Tongue (tissue), 2 donors: ENCODE data around the gene SYT13. TPM values are rescaled to one million over a fixed set of nuclear protein-coding genes. Genes with fewer than 3 reads are reported as not detected.

Experiments
- DNase-seq: peaks from one replicate; pipeline ENCODE4 v3.0.0-alpha.2; 2015
- total RNA-seq: library from RNA; depleted of rRNA; stranded (reverse); fragments of >200 nt; gene quantifications from one replicate; pipeline ENCODE4 v1.2.3, GENCODE V29; 2014

Gene SYT13
- total RNA-seq, 1 donor from 2014 or later = 1.5 TPM

DNA sequence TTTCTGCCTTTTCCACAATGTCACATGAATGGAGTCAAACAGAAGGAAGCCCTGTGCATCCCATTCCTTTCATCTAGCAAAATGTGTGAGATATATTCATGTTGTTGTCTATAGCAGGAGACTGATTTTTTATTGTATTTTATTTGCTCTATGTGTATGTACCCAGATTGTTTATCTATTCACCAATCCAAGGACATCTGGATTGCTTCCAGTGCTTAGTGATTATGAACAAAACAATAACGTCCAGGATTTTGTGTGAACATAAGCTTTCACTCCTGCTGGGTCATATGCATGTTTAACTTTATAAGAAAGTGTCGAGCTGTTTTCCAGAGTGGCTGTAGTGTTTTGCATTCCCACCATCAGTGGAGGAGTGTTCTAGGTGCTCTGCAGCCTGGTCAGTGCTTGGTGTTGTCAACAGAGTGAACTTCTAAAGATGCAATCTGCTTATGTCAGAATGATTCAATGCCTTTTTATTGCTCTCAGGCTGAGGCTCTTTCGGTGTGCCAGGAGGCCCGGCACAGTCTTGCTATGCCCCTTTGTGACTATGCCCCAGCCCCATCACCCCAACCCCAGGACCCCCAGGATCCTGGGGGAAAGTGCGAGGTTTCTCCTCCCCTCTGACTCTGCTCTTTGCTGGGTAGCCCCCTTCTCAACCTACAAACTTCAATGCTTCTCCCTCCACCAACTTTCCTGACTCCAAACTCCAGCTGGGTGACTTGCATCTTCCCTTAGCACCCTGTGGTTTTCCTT is 19.9 kb upstream of the SYT13 start:
- DNase-seq = no peak

DNA sequence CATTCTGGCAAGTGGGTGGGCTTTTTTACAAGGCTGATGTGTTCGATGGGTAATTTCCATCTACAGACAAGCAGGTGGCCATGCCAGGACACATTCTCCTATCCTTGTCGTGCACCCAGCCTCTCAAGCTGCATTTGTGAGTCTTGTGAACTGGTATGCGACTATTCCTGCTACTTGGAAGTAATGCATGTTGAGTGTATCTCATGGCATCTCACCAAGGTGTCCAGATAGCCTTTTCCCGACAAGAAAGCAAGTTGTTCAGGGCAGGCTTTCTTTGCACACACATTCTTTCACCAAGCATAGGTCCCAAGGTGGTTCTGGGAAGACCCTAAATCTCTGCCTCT is 18.8 kb upstream of the SYT13 start:
- DNase-seq = no peak

DNA sequence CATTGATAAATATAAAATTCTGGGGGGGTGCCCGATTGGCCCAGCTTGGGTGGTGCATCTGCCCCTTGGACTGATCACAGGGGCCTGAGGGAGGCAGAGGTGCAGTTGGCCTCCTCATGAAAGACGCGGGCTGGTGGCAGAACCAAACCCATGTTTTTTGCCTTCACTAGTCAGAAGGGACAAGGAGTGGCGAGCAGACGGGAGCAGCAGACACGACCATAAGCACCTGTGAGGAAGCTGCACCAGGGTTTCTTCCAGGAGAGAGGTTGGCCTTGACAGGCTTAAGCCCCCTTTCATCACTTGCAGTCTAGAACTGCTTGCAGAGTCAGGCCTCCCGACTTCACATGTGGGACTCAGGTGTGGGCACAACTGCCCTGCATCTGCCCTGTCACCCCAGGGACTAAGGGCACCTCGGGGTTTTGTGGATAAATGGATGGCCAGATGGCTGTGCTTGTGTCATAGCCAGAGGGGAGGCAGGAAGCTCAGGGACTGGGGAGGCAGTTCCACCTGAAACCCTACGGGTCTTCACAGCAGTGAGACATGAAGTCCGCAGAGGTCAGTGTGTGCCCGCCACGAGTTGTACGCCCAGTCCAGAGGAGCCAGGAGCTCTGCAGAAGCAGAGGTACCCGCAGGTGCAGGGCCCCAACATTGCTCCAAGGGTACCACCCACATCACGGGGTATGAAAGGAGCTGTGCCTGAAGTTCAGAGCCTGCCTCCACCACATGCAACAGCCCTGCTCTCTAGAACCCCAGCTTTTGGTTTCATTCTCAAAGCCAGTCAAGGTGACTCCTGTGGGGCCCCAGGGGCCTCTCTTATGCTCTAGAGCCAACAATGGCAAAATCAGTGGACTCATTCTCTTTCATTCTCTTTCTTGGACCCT is 18.2 kb upstream of the SYT13 start:
- no peak for DNase-seq

DNA sequence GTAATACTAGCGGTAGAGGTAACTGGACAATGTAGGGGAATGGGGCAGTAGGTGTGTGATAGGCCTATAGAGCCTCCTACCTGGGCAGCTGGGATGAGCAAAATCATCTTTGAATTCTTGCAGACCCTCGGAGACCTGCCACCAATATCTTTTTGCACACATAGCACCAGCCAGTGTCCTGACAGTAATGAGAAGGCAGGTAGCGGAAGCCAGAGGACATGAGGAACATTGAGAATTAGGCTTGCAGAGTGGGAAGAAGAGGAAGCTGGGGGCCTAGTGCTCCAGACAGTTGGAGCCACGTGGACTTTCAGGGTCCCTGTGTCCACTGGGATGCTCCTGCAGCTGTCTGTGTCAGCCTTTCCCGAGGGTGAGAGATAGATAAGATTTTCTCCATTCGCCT is 17.2 kb upstream of the SYT13 start:
- DNase-seq = no peak

DNA sequence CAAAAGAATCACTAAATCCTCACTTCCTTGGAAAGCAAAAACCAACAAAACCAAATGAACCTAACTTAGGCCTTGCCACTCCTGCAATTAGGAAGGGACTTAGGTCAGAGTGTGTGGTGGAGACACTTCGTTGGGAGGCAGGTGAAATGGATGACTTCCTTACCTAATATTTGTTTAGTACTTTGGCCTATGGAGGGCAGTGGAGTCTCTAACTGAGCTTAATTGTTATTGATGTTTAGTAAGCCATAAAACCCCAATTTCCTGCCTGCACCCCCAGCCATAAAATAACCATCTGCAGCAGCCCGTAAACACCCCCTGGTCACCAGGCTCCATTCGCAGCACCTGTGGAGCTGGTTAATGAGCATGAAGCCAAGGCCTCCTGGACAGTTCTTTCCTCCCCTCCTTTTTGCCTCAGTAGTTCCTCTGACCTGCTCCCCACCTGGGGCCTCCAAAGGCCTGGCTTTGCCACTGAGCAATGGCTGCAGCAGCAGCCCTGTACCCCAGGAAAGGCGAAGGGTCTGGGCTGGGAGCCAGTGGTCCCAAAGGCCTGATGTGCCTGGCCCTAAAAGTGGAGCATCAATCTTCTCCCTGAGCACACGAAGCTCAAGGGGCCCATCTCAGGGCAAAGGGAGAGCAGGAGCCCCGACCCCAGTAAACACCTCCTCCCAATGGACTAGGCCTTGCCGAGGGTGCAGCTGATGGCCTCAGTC is 15.6 kb upstream of the SYT13 start:
- DNase-seq = no peak

DNA sequence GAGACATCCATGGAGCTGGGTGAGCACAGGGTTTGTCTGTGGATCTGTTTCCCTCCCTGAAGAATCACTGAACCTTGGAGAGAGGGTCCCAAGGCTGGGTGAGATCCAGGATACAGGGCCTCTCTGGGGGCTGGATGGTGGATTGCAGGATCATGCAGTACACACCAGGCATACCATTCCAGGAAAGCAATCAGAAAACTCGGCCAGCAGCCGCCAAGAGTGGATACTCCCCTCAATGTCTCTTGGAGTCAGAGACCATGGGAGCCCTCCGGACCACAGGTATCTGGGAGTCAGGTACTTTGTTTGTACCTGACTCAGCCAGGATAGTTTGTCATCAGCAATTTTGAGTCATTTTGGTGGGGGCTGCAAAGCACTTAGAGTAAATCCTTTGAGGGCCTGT is 14.6 kb upstream of the SYT13 start:
- DNase-seq = no peak

DNA sequence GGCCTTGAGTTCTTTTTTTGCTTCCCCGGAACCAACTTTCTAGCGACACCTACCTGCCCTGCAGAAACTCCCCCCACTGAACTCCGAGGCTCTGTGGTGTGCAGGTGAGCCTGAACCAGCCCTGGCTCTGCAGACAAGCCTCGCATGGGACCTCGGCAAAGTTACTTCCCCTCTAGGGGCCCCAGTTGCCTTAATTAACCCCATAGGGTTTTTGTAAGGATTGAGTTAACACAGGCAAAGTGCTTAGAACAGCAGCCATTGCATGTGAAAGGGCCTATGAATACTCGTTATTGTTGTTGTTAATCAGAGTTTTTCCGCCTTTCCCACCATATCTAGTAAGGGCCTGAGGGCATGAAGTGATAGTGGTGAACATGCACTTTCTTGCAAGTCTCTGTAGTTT is 12.6 kb upstream of the SYT13 start:
- no peak for DNase-seq

DNA sequence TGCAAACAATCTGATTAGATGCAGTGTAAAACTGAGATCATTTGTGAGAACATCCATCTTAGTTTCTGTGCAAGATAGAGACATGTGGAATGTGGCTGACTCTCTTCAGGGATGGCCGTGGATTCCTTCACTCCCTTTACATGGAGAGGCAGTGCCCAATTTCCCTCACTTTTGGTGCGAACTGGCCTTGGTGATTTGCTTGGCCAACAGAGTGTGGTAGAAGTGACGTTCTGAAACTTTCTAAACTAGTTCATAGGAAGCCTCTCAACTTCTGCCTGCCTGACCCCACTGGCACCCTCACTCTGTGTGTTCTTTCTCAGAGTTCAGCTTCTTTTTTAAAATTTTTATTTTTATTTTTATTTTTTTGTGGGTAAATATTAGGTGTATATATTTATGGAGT is 9.9 kb upstream of the SYT13 start:
- DNase-seq = no peak

DNA sequence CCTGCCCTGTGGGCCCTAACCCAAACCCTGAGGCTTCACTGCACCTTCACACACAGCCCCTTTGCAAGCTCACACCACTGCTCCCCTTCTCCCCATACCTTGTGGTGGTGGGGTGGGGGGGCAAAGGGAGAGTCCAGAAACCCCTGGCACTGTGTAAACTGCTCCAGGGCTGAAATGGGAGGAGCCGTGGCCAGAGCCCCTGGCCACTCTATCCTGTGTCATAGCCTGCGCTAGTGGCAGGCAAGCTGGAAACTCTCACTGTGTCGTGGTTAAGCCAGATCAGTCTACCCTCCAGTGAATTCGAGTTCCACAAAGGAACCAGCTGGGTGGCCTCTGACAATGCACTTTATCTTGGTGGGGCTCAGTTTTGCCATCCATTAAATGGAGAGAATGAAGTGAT is 8.4 kb upstream of the SYT13 start:
- DNase-seq = no peak

DNA sequence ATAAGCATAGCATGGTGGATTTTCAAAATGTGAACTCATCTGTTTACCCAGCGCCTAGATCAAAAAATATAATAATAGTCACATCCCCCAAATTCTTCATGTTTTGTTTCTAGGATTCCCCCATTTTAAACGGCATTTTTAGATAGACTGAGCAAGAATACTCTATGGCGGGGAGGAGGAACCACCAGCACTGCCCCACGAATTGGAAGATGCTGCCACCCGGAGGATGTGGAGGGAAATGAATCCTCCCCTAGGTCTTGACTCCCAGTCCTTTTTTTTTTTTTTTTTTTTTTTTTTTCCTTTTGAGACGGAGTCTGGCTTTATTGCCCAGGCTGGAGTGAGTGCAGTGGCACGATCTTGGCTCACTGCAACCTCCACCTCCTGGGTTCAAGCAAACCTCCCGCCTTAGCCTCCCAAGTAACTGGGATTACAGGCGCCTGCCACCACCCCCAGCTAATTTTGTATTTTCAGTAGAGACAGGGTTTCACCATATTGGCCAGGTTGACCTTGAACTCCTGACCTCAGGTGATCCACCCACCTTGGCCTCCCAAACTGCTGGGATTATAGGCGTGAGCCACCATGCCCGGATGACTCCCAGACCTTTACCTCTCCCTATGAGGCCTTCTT is 7.5 kb upstream of the SYT13 start:
- DNase-seq = peak; percentile 94

DNA sequence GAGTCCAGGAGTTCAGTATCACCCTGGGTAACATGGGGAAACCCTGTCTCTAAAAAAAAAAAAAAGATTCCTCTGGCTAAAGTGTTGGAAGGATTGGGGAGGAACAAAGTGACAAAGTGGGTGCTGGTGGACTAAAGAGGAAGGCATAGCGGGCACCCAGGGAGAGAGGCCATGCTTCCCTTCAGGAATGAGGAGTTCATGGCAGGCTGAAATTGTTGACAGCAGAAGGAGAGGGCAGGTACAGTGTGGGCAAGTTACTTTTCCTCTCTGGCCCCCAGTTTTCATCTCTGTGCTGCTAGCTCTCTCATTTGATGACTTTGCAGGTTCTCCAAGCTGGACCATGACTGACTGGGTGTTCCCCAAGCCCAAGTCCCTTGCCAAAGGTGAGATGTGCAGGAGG is 4.4 kb upstream of the SYT13 start:
- DNase-seq = no peak

DNA sequence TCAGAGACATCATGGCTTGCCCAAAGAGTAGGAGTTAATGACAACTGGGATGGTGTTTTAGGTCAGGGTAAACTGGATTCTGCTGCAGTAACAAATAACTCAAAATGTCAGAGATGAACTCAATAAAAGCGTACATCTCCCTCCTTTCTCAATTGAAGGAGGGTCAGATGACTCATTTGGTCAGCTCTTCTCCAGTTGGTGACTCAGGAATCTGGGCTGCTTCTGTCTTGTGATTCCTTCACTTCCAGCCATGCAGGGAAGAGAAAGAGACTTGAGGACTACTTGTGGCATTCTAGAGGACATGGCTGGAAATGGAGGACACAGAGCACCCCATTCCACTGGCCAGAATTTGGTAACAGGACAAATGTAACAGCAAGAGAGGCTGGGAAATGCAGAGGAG is 3.2 kb upstream of the SYT13 start:
- no peak for DNase-seq

DNA sequence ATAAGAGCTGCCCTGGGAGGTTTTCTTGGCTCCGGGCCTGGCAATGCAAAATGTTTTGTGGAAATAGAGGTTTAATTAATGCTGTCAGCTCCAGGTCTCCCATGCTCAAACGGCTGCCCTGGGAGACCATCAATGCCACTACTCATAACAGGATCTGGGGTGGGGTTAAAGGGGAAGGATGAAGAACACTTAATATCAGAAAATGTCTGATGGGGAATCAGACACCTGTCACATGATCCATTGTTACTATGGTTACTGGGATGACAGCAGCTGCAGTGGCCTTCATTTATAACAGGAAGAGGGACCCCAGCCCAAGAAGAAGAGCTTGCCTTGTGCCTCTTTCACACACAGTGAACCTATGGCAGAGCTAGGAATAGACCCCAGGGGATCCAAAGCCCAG is 2.2 kb upstream of the SYT13 start:
- no peak for DNase-seq

DNA sequence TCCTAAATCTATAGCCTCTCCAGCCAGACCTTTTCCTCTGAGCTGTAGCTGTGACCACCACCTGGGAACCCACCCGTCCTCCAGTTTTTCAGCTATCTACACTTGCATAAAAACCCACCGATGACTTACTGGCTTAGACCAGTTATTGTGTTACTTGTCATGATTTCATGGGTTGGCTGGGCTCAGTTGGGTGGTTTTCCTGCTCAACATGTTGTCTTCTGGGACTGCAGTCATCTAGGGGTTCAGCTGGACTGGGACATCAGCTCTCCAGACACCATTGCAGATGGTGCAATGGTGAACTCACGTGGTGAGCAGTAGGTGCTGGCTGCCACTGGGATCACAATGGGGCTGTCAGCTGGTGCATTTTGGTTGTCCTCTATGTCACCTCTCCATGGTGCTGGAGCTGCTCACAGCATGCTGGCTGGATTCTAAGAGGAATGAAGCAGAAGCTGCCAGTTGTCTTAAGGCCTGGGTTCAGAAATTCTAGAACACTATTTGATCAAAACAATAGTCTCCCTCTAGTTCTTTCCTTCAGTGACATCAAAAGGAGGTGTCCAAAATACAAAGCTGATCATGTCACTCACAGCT is 1.3 kb upstream of the SYT13 start:
- DNase-seq = no peak

DNA sequence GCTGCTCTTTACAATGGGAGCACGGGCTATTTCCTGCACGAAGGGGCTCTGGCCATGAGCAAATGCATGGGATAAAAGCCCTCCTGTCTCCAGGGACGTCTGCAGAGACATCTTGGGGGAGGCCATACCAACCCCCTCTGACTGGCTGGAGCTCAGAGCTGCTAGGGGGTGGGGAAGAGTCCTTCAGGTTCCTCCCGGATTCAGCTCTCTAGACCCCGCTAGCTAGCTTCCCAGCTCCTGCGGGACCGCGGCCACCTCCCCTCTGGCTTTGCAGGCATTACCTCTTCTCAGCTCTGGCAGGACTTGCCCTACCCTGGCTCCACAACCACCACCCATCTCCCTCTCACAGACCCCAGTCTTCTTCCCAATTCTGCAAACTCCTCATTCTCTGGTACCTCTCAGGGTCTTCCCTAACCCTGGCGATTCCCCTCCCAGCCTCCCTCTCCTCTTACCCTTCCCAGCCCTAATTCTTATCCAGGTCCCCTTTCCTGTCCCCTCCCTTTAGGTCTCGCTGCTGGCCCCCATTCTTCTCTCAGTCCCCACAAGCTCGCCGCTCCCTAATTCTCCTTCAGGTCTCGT is 802 bp downstream of the SYT13 start:
- DNase-seq = no peak

DNA sequence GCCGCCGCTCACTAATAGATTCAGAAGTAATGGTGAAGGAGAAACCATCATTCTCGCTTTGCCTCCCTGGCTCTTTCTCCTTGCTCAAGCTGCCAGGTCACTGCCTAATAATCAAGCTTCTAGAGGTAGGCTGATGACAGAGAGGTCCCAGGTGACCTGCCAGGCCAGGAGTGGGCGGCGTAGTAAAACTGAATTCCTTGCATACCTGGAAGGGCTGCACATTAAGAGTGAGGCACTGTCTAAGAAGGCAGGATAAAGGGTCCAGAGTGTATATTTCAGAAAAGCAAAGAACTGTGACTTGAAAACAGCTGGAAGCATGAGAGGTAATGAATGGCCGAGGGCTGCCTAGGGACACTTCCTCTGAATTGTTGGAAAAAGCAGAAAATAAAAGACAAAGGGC is 4.1 kb downstream of the SYT13 start:
- no peak for DNase-seq

DNA sequence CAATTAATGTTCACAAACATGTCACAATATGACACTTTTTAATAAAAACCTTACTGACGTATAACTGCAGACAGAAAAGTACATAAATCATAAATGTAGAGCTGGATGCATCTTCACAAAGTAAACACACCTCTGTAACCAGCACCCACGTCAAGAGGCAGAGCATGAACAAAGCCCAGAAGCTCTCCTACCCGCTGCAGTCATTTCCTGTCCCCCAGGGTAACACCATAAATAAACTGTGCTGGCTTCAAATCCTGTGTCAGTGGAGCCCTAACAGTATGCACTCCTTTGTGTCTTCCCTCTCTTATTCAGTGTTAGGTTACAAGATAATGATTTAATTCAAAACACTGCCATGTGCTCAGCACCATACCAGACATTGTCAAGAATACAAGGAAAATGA is 5.7 kb downstream of the SYT13 start:
- DNase-seq = no peak

DNA sequence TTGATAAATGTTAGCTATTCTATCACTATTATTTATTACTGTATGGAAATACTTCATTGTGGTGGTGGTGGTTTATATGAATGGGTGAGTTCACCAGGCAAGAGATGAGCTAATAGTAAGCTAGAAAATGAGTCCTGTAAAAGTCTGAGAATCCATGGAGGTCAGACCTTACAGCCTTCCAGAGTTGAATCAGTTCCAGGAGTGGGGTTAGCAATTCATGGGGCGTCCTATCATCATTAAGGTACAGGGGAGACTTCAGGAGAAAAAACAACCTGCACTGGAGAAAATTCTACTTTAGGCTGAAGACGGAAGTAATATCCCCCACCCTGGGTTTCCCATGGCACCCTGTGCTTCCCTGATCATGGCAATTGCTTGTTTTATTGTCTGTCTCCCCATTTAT is 6.5 kb downstream of the SYT13 start:
- DNase-seq = no peak

DNA sequence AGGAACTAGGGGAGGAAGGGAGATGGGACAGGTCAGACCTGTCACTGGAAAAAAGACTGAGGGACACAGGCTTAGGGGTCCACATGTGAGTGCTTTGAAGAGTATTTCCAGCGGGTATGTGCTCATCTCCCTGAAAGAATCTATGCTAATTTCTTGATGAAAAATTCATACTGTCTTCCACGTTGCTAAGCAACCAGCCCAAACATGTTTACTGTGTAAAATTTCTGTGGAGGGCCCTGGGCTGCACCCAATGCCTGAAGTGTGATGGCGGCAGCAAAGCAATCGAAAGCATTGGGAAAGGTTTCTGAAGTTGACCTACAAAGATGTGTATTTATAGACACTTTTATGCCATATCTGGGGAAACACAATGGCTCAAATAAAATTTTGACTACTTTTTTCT is 7.4 kb downstream of the SYT13 start:
- DNase-seq = peak; percentile 34

DNA sequence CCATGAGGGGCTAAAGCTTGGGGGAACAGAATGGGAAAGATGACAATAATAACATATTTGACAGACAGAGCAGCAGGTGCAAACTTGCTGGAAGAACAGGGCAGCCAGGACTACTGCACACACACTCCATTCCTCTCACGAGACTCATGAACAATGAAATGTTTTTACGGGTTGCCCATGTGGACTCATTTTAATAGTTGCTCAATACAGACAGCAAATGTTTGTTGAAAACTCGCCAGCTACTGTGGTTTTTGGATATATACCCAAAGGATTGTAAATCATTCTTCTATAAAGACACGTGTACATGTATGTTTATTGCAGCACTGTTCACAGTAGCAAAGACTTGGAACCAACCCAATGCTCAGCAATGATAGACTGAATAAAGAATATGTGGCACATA is 10.3 kb downstream of the SYT13 start:
- DNase-seq = no peak

DNA sequence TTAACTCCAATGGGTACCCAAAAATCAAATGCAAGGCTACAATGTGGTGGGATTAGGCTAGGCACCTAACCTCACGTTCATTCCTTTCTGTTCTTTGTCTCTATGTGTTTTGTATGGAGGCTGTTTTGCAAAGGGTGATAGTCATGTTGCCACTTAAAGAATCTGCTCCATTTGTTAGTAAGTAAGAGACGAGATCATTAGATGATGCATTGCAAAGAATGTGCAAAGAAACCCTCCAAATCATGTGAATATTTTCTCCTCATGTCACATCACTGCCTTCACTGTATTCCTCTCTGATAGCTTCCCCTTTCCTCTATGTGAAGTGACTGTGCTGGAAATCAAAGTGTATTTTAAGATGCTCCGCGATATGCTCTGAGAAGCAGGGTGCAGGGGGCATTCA is 11.9 kb downstream of the SYT13 start:
- DNase-seq = no peak

DNA sequence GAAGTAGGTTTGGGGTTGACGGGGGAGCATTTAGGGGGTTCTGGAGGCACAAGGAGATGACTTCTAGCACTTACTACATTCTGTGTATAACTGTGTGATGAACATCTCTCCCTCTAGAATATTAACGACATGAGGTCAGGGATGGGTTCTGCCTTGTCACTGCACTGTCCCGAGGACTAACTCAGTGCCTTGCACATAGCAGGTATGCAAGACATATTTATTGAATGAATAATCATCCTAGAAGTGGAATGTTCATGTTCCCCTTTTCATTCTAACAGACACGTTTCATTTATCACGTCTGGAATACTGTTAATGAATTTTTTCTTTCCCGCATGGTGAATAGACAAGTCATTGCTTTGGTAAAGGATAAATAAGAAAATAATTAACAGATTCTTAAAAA is 12.6 kb downstream of the SYT13 start:
- no peak for DNase-seq
